IMR-90 (cell line): Measurements from ENCODE around the gene MID1. TPM values are rescaled to one million over a fixed set of nuclear protein-coding genes. Genes with fewer than 3 reads are reported as not detected.

Experiments
- ATAC-seq: fragments of 200-7000 bp; cut with Tn5 transposase; 2 replicates; pipeline ENCODE4 v1.9.1; 2020; ENCODE audit warnings: low read depth, mild to moderate bottlenecking, moderate library complexity
- BruUV-seq: library from RNA; stranded (reverse); fragments of 400-500 nt; replicated peaks from 2 replicates; lab custom pipeline; 2021; lab: Mats Ljungman, UMichigan
- CTCF ChIA-PET: fragments of 300-600 bp; formaldehyde crosslinking; extraction: SDS; loops from one replicate; lab custom pipeline; 2021; ENCODE audit warnings: antibody characterized with exemption; lab: Yijun Ruan, JAX
- POLR2A ChIA-PET: fragments of 300-600 bp; sonication (Branson Sonifier 250); formaldehyde crosslinking; loops from one replicate; lab custom pipeline; 2022; ENCODE audit warnings: antibody characterized with exemption; ENCODE audit not compliant: unreplicated experiment; lab: Charles Lee
- DNase-seq: peaks from one replicate; pipeline ENCODE4 v3.0.0; 2013
- H2AFZ ChIP-seq: replicated peaks from 2 replicates; pipeline ENCODE3; 2013; ENCODE audit warnings: low read length, mild to moderate bottlenecking; ENCODE audit not compliant: poor library complexity
- H2AK5ac ChIP-seq: 2 replicates; pipeline ENCODE4 v1.6.1; 2013; ENCODE audit warnings: low read depth, low read length, inconsistent platforms
- H2AK9ac ChIP-seq: replicated peaks from 2 replicates; pipeline ENCODE3; 2013; ENCODE audit warnings: mild to moderate bottlenecking, low read depth, low read length, moderate library complexity; ENCODE audit not compliant: poor library complexity
- H2BK120ac ChIP-seq: 2 replicates; pipeline ENCODE4 v1.6.1; 2013; ENCODE audit warnings: low read depth, low read length, inconsistent platforms
- H2BK15ac ChIP-seq: 3 replicates; pipeline ENCODE4 v1.6.1; 2013; ENCODE audit warnings: low read depth, low read length, inconsistent platforms
- H2BK20ac ChIP-seq: 2 replicates; pipeline ENCODE4 v1.6.1; 2013; ENCODE audit warnings: low read depth, mild to moderate bottlenecking, inconsistent platforms, low read length, moderate library complexity
- H2BK5ac ChIP-seq: 2 replicates; pipeline ENCODE4 v1.6.1; 2013; ENCODE audit warnings: mild to moderate bottlenecking, low read depth, low read length, inconsistent platforms; ENCODE audit not compliant: poor library complexity, severe bottlenecking
- H3K14ac ChIP-seq: replicated peaks from 2 replicates; pipeline ENCODE4 v1.6.1; 2013; ENCODE audit warnings: low read depth, low read length, inconsistent platforms
- H3K18ac ChIP-seq: 2 replicates; pipeline ENCODE4 v1.6.1; 2013; ENCODE audit warnings: low read depth, low read length, control low read depth
- H3K23ac ChIP-seq: 2 replicates; pipeline ENCODE4 v1.6.1; 2013; ENCODE audit warnings: low read depth, low read length, inconsistent platforms
- H3K27ac ChIP-seq: 2 replicates; pipeline ENCODE4 v1.5.1; 2013; ENCODE audit warnings: mild to moderate bottlenecking, control low read depth, low read length; ENCODE audit not compliant: insufficient read depth
- H3K27me3 ChIP-seq: 2 replicates; pipeline ENCODE4 v1.6.1; 2013; ENCODE audit warnings: low read length; ENCODE audit not compliant: control insufficient read depth, insufficient read depth
- H3K36me3 ChIP-seq: 2 replicates; pipeline ENCODE4 v1.6.1; 2013; ENCODE audit warnings: low read length, mixed read lengths; ENCODE audit not compliant: control insufficient read depth, insufficient read depth
- H3K4ac ChIP-seq: 2 replicates; pipeline ENCODE4 v1.6.1; 2013; ENCODE audit warnings: low read depth, low read length, inconsistent platforms
- H3K4me1 ChIP-seq: 2 replicates; pipeline ENCODE4 v1.6.1; 2013; ENCODE audit warnings: low read length, mixed read lengths; ENCODE audit not compliant: control insufficient read depth, insufficient read depth
- H3K4me2 ChIP-seq: 2 replicates; pipeline ENCODE4 v1.6.1; 2013; ENCODE audit warnings: low read depth, mild to moderate bottlenecking, control low read depth, low read length, moderate library complexity
- H3K4me3 ChIP-seq: 2 replicates; pipeline ENCODE4 v1.5.1; 2013; ENCODE audit warnings: low read depth, mild to moderate bottlenecking, control low read depth, low read length, moderate library complexity; ENCODE audit not compliant: insufficient read depth
- H3K56ac ChIP-seq: 2 replicates; pipeline ENCODE4 v1.6.1; 2013; ENCODE audit warnings: low read length, inconsistent platforms; ENCODE audit not compliant: insufficient read depth; ENCODE audit errors: extremely low read depth
- H3K79me1 ChIP-seq, 2 experiments: 2 replicates each; pipeline ENCODE4 v1.6.1; 2013; ENCODE audit warnings: low read length in 2 of 2, inconsistent platforms in 1 of 2, low read depth in 1 of 2
- H3K9ac ChIP-seq: 2 replicates; pipeline ENCODE4 v1.6.1; 2013; ENCODE audit warnings: low read depth, low read length, control low read depth
- H3K9me1 ChIP-seq: 2 replicates; pipeline ENCODE4 v1.6.1; 2013; ENCODE audit warnings: low read length, inconsistent platforms; ENCODE audit not compliant: insufficient read depth
- H3K9me3 ChIP-seq: 2 replicates; pipeline ENCODE4 v1.6.1; 2013; ENCODE audit warnings: low read length; ENCODE audit not compliant: control insufficient read depth, insufficient read depth
- H4K20me1 ChIP-seq: 2 replicates; pipeline ENCODE4 v1.6.1; 2013; ENCODE audit warnings: low read length, inconsistent platforms; ENCODE audit not compliant: insufficient read depth
- H4K5ac ChIP-seq: 2 replicates; pipeline ENCODE4 v1.6.1; 2013; ENCODE audit warnings: mild to moderate bottlenecking, low read depth, low read length, control low read depth
- H4K8ac ChIP-seq, 2 experiments: 2 replicates each; pipeline ENCODE4 v1.6.1; 2013; ENCODE audit warnings: low read depth in 2 of 2, low read length in 2 of 2, control low read depth in 1 of 2, inconsistent platforms in 1 of 2
- H4K91ac ChIP-seq: 2 replicates; pipeline ENCODE4 v1.6.1; 2013; ENCODE audit warnings: low read depth, low read length, inconsistent platforms; ENCODE audit not compliant: insufficient read depth
- BHLHE40 ChIP-seq: fragments of 150-350 bp; IDR thresholded peaks from 2 replicates; pipeline ENCODE4 v1.6.1; 2016; ENCODE audit warnings: mild to moderate bottlenecking, low read depth, low read length
- CEBPB ChIP-seq: IDR thresholded peaks from 2 replicates; pipeline ENCODE4 v1.6.1; 2012; ENCODE audit warnings: low read depth, low read length, improper control_type of control experiment
- CHD1 ChIP-seq: IDR thresholded peaks from 2 replicates; pipeline ENCODE4 v1.6.1; 2012; ENCODE audit warnings: low read depth, low read length, improper control_type of control experiment
- CTCF ChIP-seq: conservative IDR thresholded peaks from 2 replicates; pipeline ENCODE4 v1.5.1; 2012; ENCODE audit warnings: mild to moderate bottlenecking, low read depth, low read length, improper control_type of control experiment
- ELK1 ChIP-seq: fragments of 150-350 bp; IDR thresholded peaks from 2 replicates; pipeline ENCODE4 v1.6.1; 2016; ENCODE audit warnings: low read depth, mild to moderate bottlenecking, low read length, moderate library complexity, borderline replicate concordance
- FOS ChIP-seq: fragments of 150-350 bp; IDR thresholded peaks from 2 replicates; pipeline ENCODE4 v1.6.1; 2016; ENCODE audit warnings: low read depth, low read length
- MAFK ChIP-seq: IDR thresholded peaks from 2 replicates; pipeline ENCODE4 v1.6.1; 2012; ENCODE audit warnings: low read depth, low read length, improper control_type of control experiment
- MAZ ChIP-seq: IDR thresholded peaks from 2 replicates; pipeline ENCODE4 v1.6.1; 2012; ENCODE audit warnings: low read depth, mild to moderate bottlenecking, low read length, improper control_type of control experiment, moderate library complexity, borderline replicate concordance
- MXI1 ChIP-seq: IDR thresholded peaks from 2 replicates; pipeline ENCODE4 v1.6.1; 2012; ENCODE audit warnings: low read depth, mild to moderate bottlenecking, low read length, moderate library complexity, borderline replicate concordance
- POLR2A ChIP-seq: IDR thresholded peaks from 2 replicates; pipeline ENCODE4 v1.6.1; 2012; ENCODE audit warnings: mild to moderate bottlenecking, low read depth, low read length
- RAD21 ChIP-seq: IDR thresholded peaks from 2 replicates; pipeline ENCODE4 v1.6.1; 2012; ENCODE audit warnings: low read length, improper control_type of control experiment
- RCOR1 ChIP-seq: IDR thresholded peaks from 2 replicates; pipeline ENCODE4 v1.6.1; 2012; ENCODE audit warnings: mild to moderate bottlenecking, low read length, improper control_type of control experiment; ENCODE audit not compliant: insufficient replicate concordance
- RFX5 ChIP-seq: IDR thresholded peaks from 2 replicates; pipeline ENCODE4 v1.8.0; 2012; ENCODE audit warnings: low read depth, mild to moderate bottlenecking, low read length, moderate library complexity
- SMC3 ChIP-seq: fragments of 150-350 bp; IDR thresholded peaks from 2 replicates; pipeline ENCODE4 v1.6.1; 2016; ENCODE audit warnings: low read depth, mild to moderate bottlenecking, antibody characterized with exemption, low read length, moderate library complexity
- USF2 ChIP-seq: fragments of 150-350 bp; IDR thresholded peaks from 2 replicates; pipeline ENCODE4 v1.6.1; 2017; ENCODE audit warnings: mild to moderate bottlenecking, antibody characterized with exemption, low read length, low read depth
- WGBS, 2 experiments: methylation state at CpG; one replicate each; pipeline versions ENCODE4 v1.1.5 to v1.1.7; 2013; ENCODE audit warnings: missing lambda C conversion rate in 2 of 2; ENCODE audit not compliant: insufficient read length in 1 of 2; ENCODE audit errors: extremely low coverage in 2 of 2; 5-methylcytosine and 5-hydroxymethylcytosine counted together
- dilution Hi-C: fragments of 300-500 bp; cut with HindIII; formaldehyde crosslinking; loops from one replicate; pipeline ENCODE4 v1.14.3; 2018; ENCODE audit warnings: low sequenced_read_pairs; ENCODE audit not compliant: unreplicated experiment
- in situ Hi-C: fragments of 300-500 bp; cut with MboI; formaldehyde crosslinking; loops from 3 replicates; pipeline ENCODE4 v1.14.3; 2019; ENCODE audit warnings: low sequenced_read_pairs, inconsistent platforms, mixed read lengths
- intact Hi-C: fragments of 100-400 bp; cut with micrococcal nuclease; formaldehyde crosslinking; loops from 2 replicates; pipeline ENCODE4 v1.10.0; 2022
- polyA plus RNA-seq, 3 experiments: library from polyadenylated mRNA; depleted of rRNA; stranded (reverse); fragments of >200 nt; gene quantifications; 2 replicates each; pipeline ENCODE4 v1.2.3, GENCODE V29; 2012; ENCODE audit warnings: low replicate concordance in 1 of 3
- total RNA-seq: library from RNA; depleted of rRNA; stranded (reverse); fragments of >200 nt; gene quantifications from 2 replicates; pipeline ENCODE4 v1.2.3, GENCODE V29; 2012

The MID1 gene
- total and polyA plus RNA-seq, 2 of the 4 experiments (the other 2 are of a cell fraction) = 37.2 to 106 TPM

- no peak overlapping the region for H2BK20ac ChIP-seq
- no peak overlapping the region for H3K56ac ChIP-seq
- H2BK5ac ChIP-seq = no peak overlapping the region
- no peak overlapping the region for H3K4me3 ChIP-seq
- H2AK9ac ChIP-seq = no peak overlapping the region
- no peaks in the 10 kb centered on the region; the same call in 1 of the 2 replicates for H3K9me1 ChIP-seq
- in situ Hi-C loops = no loop called here
- BruUV-seq = no TSS peak
- H2BK120ac ChIP-seq = no peak overlapping the region
- ChIA-PET CTCF (no interaction called here), POLR2A (no interaction called here)
- DNase-seq = no peak
- no peak overlapping the region for H3K9ac ChIP-seq
- no peak overlapping the region for H4K91ac ChIP-seq
- no peak overlapping the region for H3K14ac ChIP-seq
- no peak overlapping the region for H4K8ac ChIP-seq
- TF ChIP-seq RAD21 = no peak
- TF ChIP-seq MAZ = no peak
- no peak for TF ChIP-seq CHD1
- TF ChIP-seq FOS = no peak
- TF ChIP-seq SMC3 = no peak
- TF ChIP-seq POLR2A = no peak
- TF ChIP-seq CEBPB = no peak
- no peak for TF ChIP-seq CTCF
- TF ChIP-seq MXI1 = no peak
- TF ChIP-seq MAFK = no peak
- no peak for TF ChIP-seq BHLHE40
- TF ChIP-seq USF2 = no peak
- TF ChIP-seq ELK1 = no peak
- no peak for TF ChIP-seq RCOR1
- TF ChIP-seq RFX5 = no peak
- dilution Hi-C loops = no loop called here
- H3K27ac ChIP-seq = no peak overlapping the region
- H2AFZ ChIP-seq = no peak overlapping the region
- H3K4me1 ChIP-seq = peaks cover 5% of the 10 kb centered on the region
- no peak overlapping the region for H3K18ac ChIP-seq
- H3K9me3 ChIP-seq = peaks cover 10% of the 10 kb centered on the region
- no peak overlapping the region for H2AK5ac ChIP-seq
- H4K20me1 ChIP-seq = no peaks in the 10 kb centered on the region
- no peaks in the 10 kb centered on the region for H3K36me3 ChIP-seq
- no peaks in the 10 kb centered on the region for H3K27me3 ChIP-seq
- WGBS, 2 experiments = 80% methylated on average over 1 of the region's 4 CpGs; no CpG with 5 or more reads in 1 of the 2 experiments
- ATAC-seq = no peak
- no peak overlapping the region for H3K23ac ChIP-seq
- H3K4me2 ChIP-seq = no peak overlapping the region
- H3K79me1 ChIP-seq = peaks cover 17 to 33% of the 10 kb centered on the region in 2 experiments
- no peak overlapping the region for H3K4ac ChIP-seq
- intact Hi-C loops = no loop called here
- no peak overlapping the region for H2BK15ac ChIP-seq
- no peak overlapping the region for H4K5ac ChIP-seq
Measured at GRCh38 chrX:10576186-10576585, 44.2 kb downstream of the MID1 start.
